Thyroid gland (tissue), 4 donors: ENCODE measurements around the gene HIPK3. TPM values are rescaled to one million over a fixed set of nuclear protein-coding genes. Genes with fewer than 3 reads are reported as not detected.
A peak's percentile ranks its signal among the peaks of the same experiment; 100 is the strongest.

Experiments
- DNase-seq, 2 donors: peaks; one replicate each; pipeline ENCODE4 v3.0.0-alpha.2; 2019
- H3K27ac ChIP-seq, 3 donors: fragments of 200-600 bp; sonication (generic); 1 replicate in 2 of 3; 2 replicates in 1 of 3; pipeline ENCODE4 v1.5.1; 2016 to 2019; ENCODE audit warnings: mild to moderate bottlenecking in 1 of 3, moderate library complexity in 1 of 3
- H3K27me3 ChIP-seq: fragments of 200-600 bp; sonication (generic); one replicate; pipeline ENCODE4 v1.5.1; 2019
- H3K36me3 ChIP-seq, 2 donors: fragments of 200-600 bp; sonication (generic); one replicate each; pipeline ENCODE4 v1.5.1; 2016 to 2019
- H3K4me1 ChIP-seq, 2 donors: fragments of 200-600 bp; sonication (generic); one replicate each; pipeline ENCODE4 v1.5.1; 2017 to 2019
- H3K4me3 ChIP-seq, 3 donors: fragments of 200-600 bp; sonication (generic); replicated peaks in 1 of 3; 1 replicate in 2 of 3; 2 replicates in 1 of 3; pipeline ENCODE4 v1.5.1; 2016; ENCODE audit warnings: mild to moderate bottlenecking in 1 of 3
- H3K9me3 ChIP-seq: fragments of 200-600 bp; sonication (generic); one replicate; pipeline ENCODE4 v1.5.1; 2017
- CTCF ChIP-seq, 6 experiments: fragments of 200-600 bp in 3 of 6; fragments of 450-650 bp in 3 of 6; sonication (generic) in 3 of 6; IDR thresholded peaks; one replicate each; pipeline ENCODE4 v1.5.1; 2016 to 2019; ENCODE audit warnings: antibody characterized with exemption in 6 of 6, mild to moderate bottlenecking in 2 of 6, inconsistent platforms in 1 of 6, moderate library complexity in 1 of 6
- POLR2A ChIP-seq, 2 donors: fragments of 450-650 bp; IDR thresholded peaks; one replicate each; pipeline ENCODE4 v1.6.1; 2017; ENCODE audit warnings: antibody characterized with exemption in 2 of 2, mild to moderate bottlenecking in 2 of 2, moderate library complexity in 1 of 2
- WGBS, 2 donors: methylation state at CpG; one replicate each; pipeline ENCODE4 v1.1.5; 2017; 5-methylcytosine and 5-hydroxymethylcytosine counted together
- intact Hi-C: fragments of 100-400 bp; cut with DNase I; formaldehyde crosslinking; loops from one replicate; pipeline ENCODE4 v1.15.1; 2023
- total RNA-seq, 4 donors: library from RNA; depleted of rRNA; stranded (reverse); fragments of >200 nt; gene quantifications; one replicate each; pipeline ENCODE4 v1.2.3, GENCODE V29; 2016

HIPK3 gene
- total RNA-seq, 4 donors from 2014 or later, result 156 to 377 (median 216) TPM

- no peak for TF ChIP-seq CTCF (IDR thresholded peaks at IDR 0.05)
- TF ChIP-seq POLR2A (IDR thresholded peaks at IDR 0.05), result no peak
- peak overlapping the region in 2 of 3 donors; percentile 43 to 57 for H3K27ac ChIP-seq
- H3K4me1 ChIP-seq, result peaks cover 25 to 50% of the 10 kb centered on the region in 2 donors
- H3K27me3 ChIP-seq, result no peaks in the 10 kb centered on the region
- intact Hi-C loops, result no loop called here
- no peaks in the 10 kb centered on the region for H3K36me3 ChIP-seq
- no peak overlapping the region for H3K4me3 ChIP-seq
- peak; percentile 17 to 52 for DNase-seq
- WGBS, 2 donors, result 83 to 86% methylated on average over 9 of the region's 9 CpGs
- no peaks in the 10 kb centered on the region for H3K9me3 ChIP-seq
Measured at GRCh38 chr11:33310720-33311500, 53.7 kb downstream of the HIPK3 start.

- H3K36me3 ChIP-seq, result no peaks in the 10 kb centered on the region
- TF ChIP-seq POLR2A (IDR thresholded peaks at IDR 0.05), result no peak
- no peak for TF ChIP-seq CTCF (IDR thresholded peaks at IDR 0.05)
- WGBS, 2 donors, result 94 to 95% methylated on average over 3 of the region's 3 CpGs
- peak overlapping the region in 1 of 3 donors; percentile 57 for H3K27ac ChIP-seq
- no peaks in the 10 kb centered on the region for H3K9me3 ChIP-seq
- intact Hi-C loops, result no loop called here
- DNase-seq, result no peak
- H3K4me3 ChIP-seq, result no peak overlapping the region
- H3K27me3 ChIP-seq, result no peaks in the 10 kb centered on the region
- H3K4me1 ChIP-seq, result peaks cover 31 to 57% of the 10 kb centered on the region in 2 donors
Measured at GRCh38 chr11:33311680-33312079, 54.5 kb downstream of the HIPK3 start.

GRCh38 chr11:33315822-33316221 is 58.6 kb downstream of the HIPK3 start:
- no peak for DNase-seq
- TF ChIP-seq POLR2A (IDR thresholded peaks at IDR 0.05), result no peak
- H3K36me3 ChIP-seq, result no peaks in the 10 kb centered on the region
- H3K4me1 ChIP-seq, result peaks cover 33 to 82% of the 10 kb centered on the region in 2 donors
- H3K4me3 ChIP-seq, result no peak overlapping the region
- intact Hi-C loops, result no loop called here
- H3K9me3 ChIP-seq, result no peaks in the 10 kb centered on the region
- 63 to 79% methylated on average over 3 of the region's 3 CpGs for WGBS, 2 donors
- H3K27me3 ChIP-seq, result no peaks in the 10 kb centered on the region
- peak overlapping the region; percentile 11 to 45 (median 40) for H3K27ac ChIP-seq

GRCh38 chr11:33317662-33318061 is 60.5 kb downstream of the HIPK3 start:
- Histone ChIP-seq H3K4me1 (peaks cover 32 to 79% of the 10 kb centered on the region in 2 donors), H3K9me3 (no peaks in the 10 kb centered on the region), H3K27ac (peak overlapping the region in 1 of 3 donors; percentile 4), H3K4me3 (no peak overlapping the region), H3K36me3 (no peaks in the 10 kb centered on the region), H3K27me3 (no peaks in the 10 kb centered on the region)
- intact Hi-C loops, result no loop called here
- 74 to 79% methylated on average over 1 of the region's 1 CpG for WGBS, 2 donors
- TF ChIP-seq POLR2A (IDR thresholded peaks at IDR 0.05) (no peak), CTCF (IDR thresholded peaks at IDR 0.05) (no peak)
- DNase-seq, result no peak

- Histone ChIP-seq H3K27ac (no peak overlapping the region), H3K4me3 (no peak overlapping the region), H3K36me3 (no peaks in the 10 kb centered on the region), H3K4me1 (peaks cover 31 to 70% of the 10 kb centered on the region in 2 donors), H3K9me3 (no peaks in the 10 kb centered on the region), H3K27me3 (no peaks in the 10 kb centered on the region)
- WGBS, 2 donors, result 64 to 66% methylated on average over 1 of the region's 1 CpG
- intact Hi-C loops, result no loop called here
- no peak for TF ChIP-seq POLR2A (IDR thresholded peaks at IDR 0.05)
- no peak for TF ChIP-seq CTCF (IDR thresholded peaks at IDR 0.05)
- DNase-seq, result no peak
Measured at GRCh38 chr11:33320016-33320813, 63.0 kb downstream of the HIPK3 start.
